ENCODE data around the gene ILKAP.

Gene ILKAP

GRCh38 chr2:238203094-238203972 is at the start of gene ILKAP:
Gene ILKAP (minus strand): TSS chr2:238203695. CDS start chr2:238203553, 142 bp downstream.
- DNase-seq (ENCODE audit: low read depth): peak; percentile 56

DNA sequence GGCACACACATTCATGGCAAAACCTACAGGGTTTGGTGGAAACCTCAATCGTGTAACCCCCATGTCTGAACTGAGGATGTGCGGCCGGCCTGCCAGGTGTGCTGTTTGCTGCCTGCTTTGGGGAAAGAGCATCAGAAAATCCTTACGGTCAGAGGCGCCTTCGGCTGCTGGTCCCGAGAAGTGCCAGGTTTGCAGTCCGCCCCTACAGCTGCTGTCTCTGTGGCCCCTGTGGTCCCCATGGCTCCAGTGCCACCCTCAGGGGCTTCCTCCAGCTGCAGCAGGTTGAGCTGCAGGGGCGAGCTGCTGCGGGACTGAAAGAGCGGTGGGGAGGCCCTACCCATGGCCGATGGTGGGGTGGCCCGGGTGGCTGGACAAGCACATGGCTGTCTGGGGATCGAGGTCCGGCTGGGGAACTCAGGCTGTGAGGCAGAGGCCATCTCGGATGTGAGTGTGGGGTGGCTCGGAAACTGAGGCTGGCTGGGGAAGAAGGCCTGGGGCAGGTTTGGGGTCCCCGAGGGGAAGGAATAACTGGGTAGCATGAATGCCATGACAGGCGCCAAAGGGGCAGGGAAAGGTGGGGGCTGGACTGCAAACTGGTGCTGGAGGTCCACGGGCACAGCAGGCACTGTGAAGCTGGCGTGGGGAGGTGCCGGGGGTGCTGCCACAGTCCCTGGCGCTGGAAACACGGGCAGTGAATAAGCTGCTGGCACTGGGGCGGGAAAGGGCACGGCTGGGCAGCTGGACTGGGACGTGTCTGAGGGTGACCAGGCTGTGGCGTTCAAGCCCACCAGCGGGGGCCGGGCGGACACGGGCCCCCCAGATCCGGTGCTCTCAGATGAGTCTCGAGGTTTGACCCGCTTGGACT is 49.5 kb upstream of the ILKAP start:
- DNase-seq (ENCODE audit: low read depth): no peak

DNA sequence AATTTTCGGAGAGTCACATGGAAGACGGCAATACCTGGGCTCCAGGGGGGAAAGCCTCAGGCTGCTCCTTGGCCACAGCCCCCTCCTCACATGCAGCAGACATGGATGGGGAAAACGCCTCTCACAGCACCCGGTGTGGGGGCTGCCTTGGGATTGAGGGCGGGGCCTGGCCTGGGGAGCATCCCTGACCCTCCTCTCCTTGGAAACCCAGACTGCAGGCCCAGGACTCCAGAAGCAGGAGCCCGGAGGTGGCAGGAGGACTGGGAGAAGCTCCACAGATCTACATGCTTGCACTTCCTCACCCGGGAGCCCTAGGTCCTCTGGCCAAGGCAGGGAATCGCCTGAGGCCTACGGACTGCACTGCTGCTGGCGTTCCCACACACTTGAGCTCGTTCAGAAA is 48.5 kb upstream of the ILKAP start:
- DNase-seq (ENCODE audit: low read depth): no peak

GRCh38 chr2:238251331-238251730 is 47.8 kb upstream of the ILKAP start:
- no peak for DNase-seq (ENCODE audit: low read depth)

- no peak for DNase-seq (ENCODE audit: low read depth)
Measured at GRCh38 chr2:238250896-238251295, 47.4 kb upstream of the ILKAP start.

- DNase-seq (ENCODE audit: low read depth): no peak
Measured at GRCh38 chr2:238247841-238248453, 44.5 kb upstream of the ILKAP start.

DNA sequence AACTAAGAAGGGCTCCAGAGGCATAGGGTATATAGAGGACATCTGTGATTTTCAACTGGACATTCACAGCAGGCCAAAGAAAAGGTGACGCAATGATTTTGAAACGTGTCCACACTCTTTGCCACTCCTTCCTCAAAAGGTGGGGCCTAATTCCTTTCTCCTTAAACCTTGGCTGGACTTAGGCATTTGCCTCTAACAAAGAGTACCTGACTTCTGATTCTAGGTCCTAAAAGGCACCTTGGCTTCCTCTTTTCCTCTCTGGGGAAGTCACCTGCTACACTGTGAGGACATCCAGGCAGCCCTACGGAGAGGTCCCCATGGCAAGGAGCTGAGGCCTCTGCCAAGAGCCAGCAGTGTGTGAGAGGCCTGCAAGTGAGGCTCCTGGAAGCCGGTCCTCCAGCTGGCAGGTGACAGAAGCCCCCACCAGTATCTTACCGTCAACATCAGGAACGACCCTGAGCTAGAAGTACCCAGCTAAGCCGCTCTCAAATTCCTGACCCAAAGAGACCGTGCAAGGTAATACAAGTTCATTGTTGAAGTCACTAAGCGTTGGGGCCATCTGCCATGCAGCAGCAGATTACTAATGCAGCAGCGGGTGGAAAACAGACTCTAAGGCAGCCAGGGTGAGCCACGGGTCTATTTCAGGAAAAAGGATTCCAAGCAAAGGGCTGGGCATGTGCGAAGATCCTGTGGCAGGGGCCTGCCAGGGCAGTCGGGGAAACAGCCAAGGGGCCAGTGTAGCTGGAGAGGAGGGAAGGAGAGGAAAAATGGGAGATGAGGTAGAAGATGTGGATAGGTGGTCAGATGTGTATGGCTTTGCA is 43.7 kb upstream of the ILKAP start:
- DNase-seq (ENCODE audit: low read depth): no peak

GRCh38 chr2:238244151-238244550 is 40.7 kb upstream of the ILKAP start:
- no peak for DNase-seq (ENCODE audit: low read depth)

- DNase-seq (ENCODE audit: low read depth): no peak
Measured at GRCh38 chr2:238243496-238244076, 40.1 kb upstream of the ILKAP start.

DNA sequence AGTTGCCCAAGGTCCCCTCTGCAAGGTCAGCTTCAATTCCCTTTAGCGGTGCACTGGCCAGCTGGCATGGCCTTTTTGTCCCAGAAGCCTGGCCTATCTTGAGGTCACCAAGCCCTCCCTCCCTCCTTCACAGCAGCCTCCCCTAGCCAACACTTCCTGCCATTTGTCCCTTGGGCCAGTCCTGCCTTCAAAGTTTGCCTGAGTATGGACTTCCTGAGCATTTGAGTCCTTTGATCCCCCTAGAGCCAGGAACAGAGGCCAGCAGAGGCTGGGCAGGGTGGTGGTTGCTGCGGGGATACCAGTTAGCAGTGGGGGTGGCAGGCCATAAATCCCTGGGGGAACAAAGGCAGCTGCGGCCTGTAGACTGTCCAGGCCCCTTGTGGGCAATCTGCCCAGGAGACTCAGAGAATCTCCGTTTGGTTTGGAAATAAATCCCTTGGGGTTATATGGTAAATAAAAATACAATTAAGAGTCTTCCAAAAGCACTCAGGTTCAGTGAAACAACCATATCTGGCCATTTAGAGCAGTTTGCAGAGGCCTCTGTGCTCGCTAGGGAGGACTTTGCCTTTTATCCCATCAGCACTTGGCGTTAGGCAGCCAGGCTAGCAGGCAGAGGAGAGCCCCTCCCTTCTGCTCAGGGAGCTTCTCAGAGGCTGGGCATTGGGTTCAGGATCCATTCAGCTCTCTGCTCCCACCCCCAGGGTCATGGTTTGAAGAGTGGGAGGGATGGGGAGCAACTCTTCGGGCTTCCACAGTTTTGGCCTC is 39.4 kb upstream of the ILKAP start:
- DNase-seq (ENCODE audit: low read depth): no peak

DNA sequence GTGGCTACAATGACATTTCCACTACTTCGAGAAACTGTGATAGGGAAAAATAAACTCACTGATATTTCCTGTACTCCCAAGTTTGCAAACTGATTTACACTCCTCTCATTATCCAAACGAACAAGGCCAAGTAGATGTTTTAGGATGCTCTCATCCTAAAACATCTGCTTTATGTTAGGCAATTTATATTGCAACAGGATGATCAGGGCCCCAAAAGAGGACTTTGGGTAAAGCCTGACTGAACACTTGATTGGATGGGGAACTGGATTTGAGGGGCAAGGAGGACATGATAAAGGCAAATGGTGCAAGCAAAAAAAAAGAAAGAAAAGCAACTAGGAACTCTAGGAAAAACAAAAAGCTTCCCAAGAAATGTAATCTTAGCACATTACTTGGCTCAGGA is 38.5 kb upstream of the ILKAP start:
- no peak for DNase-seq (ENCODE audit: low read depth)

- no peak for DNase-seq (ENCODE audit: low read depth)
Measured at GRCh38 chr2:238240757-238241711, 37.5 kb upstream of the ILKAP start.

- peak; percentile 57 for DNase-seq (ENCODE audit: low read depth)
Measured at GRCh38 chr2:238239863-238240756, 36.6 kb upstream of the ILKAP start, which contains the start of gene HES6. Gene HES6 (minus strand): TSS chr2:238240038. CDS start chr2:238239905, 133 bp downstream.

- no peak for DNase-seq (ENCODE audit: low read depth)
Measured at GRCh38 chr2:238239543-238239862, 36.0 kb upstream of the ILKAP start.

- DNase-seq (ENCODE audit: low read depth): no peak
Measured at GRCh38 chr2:238238766-238239542, 35.5 kb upstream of the ILKAP start.

DNA sequence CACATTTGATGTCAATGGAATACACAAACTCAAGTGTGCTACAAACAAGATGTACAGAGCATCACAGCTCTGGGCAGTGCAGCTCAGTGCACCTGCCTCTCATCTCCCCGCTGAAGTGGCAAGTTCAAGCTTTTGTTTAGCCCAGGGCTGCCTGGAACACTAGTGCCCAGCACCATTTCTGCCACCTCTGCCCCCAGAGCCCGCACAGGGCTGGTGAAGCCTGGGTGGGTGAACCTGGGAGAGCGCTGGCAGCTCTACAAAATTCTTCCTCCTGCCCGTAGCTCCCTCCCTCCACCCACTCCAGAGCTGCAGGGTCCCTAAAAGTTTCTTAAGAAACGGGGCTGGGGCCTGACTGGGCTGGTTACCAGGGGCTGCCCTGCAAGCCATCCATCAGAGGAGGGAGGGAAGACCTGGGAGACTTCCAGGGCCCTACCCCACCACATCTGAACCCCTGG is 34.8 kb upstream of the ILKAP start:
- no peak for DNase-seq (ENCODE audit: low read depth)

DNA sequence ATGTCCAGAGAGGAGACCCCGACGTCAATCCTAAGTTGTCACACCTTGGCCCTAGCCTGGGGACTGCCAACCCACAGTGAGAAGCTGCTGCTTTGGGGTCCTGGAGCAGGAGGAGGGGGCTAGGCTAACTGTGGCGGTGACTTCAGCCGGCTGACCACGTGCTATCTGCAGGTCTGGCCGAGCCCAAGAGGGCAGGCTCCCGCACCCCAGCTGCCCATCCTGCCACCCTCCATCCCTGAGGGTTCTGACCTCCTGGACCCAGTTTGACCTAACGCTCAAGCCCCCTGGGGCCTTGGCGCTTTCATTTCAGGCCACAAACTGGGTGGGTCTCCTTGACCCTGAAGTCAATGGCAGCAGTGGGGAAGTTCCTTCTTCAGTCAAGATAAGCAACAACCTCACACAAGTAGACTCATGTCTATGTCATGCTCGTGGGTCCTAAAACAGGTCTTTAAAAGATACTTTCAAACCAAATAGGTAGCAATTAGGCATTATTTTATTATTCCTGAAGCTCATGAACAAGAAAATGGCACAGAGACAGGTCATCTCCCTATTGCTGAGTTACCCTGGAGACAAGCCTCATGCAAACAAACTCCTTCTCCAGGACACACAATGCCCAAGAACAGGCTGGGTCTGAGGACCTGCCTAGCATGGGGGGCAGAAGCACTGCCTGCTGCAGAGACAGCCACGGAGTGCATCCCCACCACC is 34.1 kb upstream of the ILKAP start:
- no peak for DNase-seq (ENCODE audit: low read depth)

Data from fibroblast of the conjunctiva (primary cell).